NCI-H187 treated with DMSO at 0.1 percent for 48 hours (cell line): ENCODE measurements around the gene MALT1.

Experiments used
- DNase-seq: peaks from one replicate; lab custom pipeline; 2025; lab: John Stamatoyannopoulos, UW

Gene MALT1

DNA sequence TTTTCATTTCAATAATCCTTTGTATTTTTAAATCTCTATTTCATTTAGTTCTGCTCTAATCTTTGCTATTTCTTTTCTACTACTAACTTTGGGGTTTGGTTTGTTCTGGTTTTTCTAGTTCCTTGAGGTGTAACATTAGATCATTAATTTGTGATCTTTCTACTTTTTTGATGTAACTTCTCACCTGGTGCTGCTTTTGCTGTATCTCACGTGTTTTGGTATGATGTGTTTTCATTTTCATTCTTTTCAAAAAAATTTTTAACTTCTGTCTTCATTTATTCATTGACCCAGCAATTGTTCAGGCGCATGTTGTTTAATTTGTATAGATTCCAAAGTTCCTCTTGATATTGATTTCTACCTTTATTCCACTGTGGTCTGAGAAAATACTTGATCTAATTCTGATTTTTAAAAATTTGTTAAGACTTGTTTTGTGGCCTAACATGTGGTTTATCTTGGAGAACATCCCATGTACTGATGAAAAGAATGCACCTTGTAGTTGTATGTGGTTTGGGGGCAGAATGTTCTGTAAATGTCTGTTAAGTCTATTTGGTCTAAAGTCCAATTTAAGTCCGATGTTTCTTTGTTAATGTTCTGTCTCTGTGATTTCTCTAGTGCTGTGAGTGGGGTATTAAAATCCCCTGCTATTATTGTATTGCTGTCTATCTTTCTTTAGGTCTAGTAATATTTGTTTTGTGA is 17.3 kb upstream of the MALT1 start:
- DNase-seq, result no peak

DNA sequence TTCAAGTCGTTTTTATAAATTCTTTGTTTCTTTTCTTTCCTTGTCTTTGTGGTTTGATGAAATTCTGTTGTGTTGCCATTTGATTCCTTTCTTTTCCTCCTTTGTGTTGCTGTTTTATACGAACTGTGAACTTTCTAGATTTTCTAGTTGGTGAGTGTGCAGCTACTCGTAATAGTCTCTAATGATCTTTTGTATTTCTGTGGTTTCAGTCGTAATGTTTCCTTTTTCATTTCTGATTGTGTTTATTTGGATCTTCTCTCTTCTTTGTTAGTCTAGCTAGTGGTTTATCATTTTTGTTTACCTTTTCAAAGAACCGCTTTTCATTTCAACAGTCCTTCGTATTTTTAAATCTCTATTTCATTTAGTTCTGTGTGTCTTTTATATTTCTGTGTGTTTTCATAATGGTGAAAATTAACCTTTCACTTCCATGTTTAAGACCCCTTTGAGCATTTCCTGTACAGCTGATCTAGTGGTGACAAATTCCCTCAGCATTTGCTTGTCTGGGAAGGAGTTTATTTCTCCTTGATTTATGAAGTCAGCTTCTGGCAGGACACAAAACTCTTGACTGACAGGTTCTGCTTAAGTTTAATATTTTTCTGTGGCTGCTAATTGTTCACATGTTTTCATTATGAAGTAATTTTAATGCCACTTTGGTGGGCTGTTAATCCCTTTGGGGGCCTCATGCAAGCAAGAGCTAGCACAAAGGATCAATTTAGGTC is 16.2 kb upstream of the MALT1 start:
- no peak for DNase-seq

GRCh38 chr18:58657081-58657480 is 14.2 kb upstream of the MALT1 start:
- DNase-seq, result no peak

GRCh38 chr18:58657494-58657893 is 13.8 kb upstream of the MALT1 start:
- no peak for DNase-seq

DNA sequence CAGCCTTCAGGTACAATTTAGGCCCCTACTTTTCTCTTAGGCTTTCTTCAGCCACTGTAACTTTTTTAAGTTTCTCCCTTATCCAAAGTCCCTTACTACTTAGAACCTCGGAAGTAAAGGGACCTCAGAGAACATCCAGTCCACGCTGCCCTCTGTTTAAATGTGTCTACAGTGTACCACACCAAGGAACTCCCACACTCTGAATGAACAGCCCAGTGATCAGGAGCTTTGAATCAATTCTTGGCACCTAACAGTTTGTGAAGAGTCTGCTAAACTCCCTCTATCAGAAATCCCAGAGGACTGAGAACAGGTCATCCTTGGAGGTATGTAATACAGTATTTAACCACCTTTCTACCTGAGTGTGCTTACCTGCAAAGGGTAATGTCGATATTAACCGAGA is 11.6 kb upstream of the MALT1 start:
- DNase-seq, result no peak

GRCh38 chr18:58660915-58661314 is 10.3 kb upstream of the MALT1 start:
- no peak for DNase-seq

- no peak for DNase-seq
Measured at GRCh38 chr18:58661423-58661822, 9.8 kb upstream of the MALT1 start.

- no peak for DNase-seq
Measured at GRCh38 chr18:58662118-58662517, 9.1 kb upstream of the MALT1 start.

- DNase-seq, result no peak
Measured at GRCh38 chr18:58666176-58666575, 5.1 kb upstream of the MALT1 start.

GRCh38 chr18:58668211-58668610 is 3.1 kb upstream of the MALT1 start:
- DNase-seq, result no peak

- DNase-seq, result no peak
Measured at GRCh38 chr18:58668897-58669296, 2.4 kb upstream of the MALT1 start.

GRCh38 chr18:58669731-58670378 is 1.4 kb upstream of the MALT1 start:
- no peak for DNase-seq

- no peak for DNase-seq
Measured at GRCh38 chr18:58670404-58671110, 708 bp upstream of the MALT1 start.

GRCh38 chr18:58671632-58672564 is 633 bp downstream of the MALT1 start:
- DNase-seq, result no peak

- no peak for DNase-seq
Measured at GRCh38 chr18:58674159-58674558, 2.9 kb downstream of the MALT1 start.

GRCh38 chr18:58674863-58675472 is 3.7 kb downstream of the MALT1 start:
- no peak for DNase-seq

DNA sequence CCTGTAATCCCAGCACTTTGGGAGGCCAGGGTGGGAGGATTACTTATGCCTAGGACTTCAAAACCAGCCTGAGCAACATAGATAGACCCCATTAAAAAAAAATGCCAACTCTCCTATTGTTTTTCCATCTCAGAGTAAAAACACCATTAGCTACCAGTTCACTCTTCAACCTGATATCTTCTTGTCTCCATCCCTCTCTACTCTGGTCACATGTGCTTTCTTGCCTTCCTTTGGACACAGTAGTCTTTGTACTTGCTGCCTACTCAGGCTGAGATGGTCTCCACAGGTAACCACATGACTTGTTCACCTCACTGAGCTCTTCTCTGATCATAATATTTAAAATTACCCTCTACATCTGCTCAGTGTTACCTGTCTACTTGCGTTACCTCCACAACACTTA is 5.0 kb downstream of the MALT1 start:
- DNase-seq, result no peak

- no peak for DNase-seq
Measured at GRCh38 chr18:58682429-58683069, 11.3 kb downstream of the MALT1 start.

GRCh38 chr18:58687871-58688308 is 16.6 kb downstream of the MALT1 start:
- no peak for DNase-seq

GRCh38 chr18:58690259-58690658 is 19.0 kb downstream of the MALT1 start:
- DNase-seq, result no peak

DNA sequence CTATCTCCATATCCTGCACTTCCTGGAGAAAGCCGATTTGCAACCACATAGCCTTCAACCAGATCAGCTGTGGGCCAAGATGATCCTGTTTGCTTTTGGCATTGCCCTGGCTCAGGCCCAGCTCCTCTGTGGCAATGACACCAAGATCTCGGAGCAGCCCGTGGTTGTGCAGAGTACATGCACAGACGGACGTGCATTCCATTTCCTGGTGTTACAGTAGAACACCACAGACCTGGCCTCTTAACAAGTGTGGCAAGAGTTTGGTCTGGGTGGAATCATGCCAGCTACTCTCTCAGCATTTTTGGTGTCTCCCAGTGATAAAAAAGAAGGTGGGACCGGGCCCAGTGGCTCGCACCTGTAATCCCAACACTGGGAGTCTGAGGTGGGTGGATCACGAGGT is 20.0 kb downstream of the MALT1 start:
- no peak for DNase-seq
